HepG2 (cell line): ENCODE data around the gene WDR43. TPM values are rescaled to one million over a fixed set of nuclear protein-coding genes. Genes with fewer than 3 reads are reported as not detected.

ENCODE experiments used
- CHD4 ChIP-seq: fragments of 200-600 bp; sonication (generic); IDR thresholded peaks from 2 replicates; pipeline ENCODE4 v1.7.0; 2017; ENCODE audit warnings: mild to moderate bottlenecking, low read length, borderline replicate concordance
- E2F1 ChIP-seq: sonication (generic); formaldehyde crosslinking; IDR thresholded peaks from 2 replicates; pipeline ENCODE4 v1.5.0; 2020; ENCODE audit warnings: missing genetic modification reagents
- EP300 ChIP-seq, 3 experiments: sonication (generic) in 1 of 3; formaldehyde crosslinking in 1 of 3; IDR thresholded peaks; 2 replicates each; pipeline versions ENCODE4 v1.5.1 to v1.6.1; 2011 to 2020; ENCODE audit warnings: low read depth in 2 of 3, low read length in 2 of 3, borderline replicate concordance in 1 of 3, improper control_type of control experiment in 1 of 3, mild to moderate bottlenecking in 1 of 3, missing genetic modification reagents in 1 of 3, moderate library complexity in 1 of 3
- ESRRA ChIP-seq: sonication (generic); formaldehyde crosslinking; IDR thresholded peaks from 2 replicates; pipeline ENCODE4 v1.5.1; 2020; ENCODE audit warnings: mild to moderate bottlenecking, low read depth, missing genetic modification reagents
- MAZ ChIP-seq, 2 experiments: sonication (generic) in 1 of 2; formaldehyde crosslinking in 1 of 2; IDR thresholded peaks; 2 replicates each; pipeline versions ENCODE4 v1.5.0 to v1.6.1; 2012 to 2020; ENCODE audit warnings: low read depth in 2 of 2, mild to moderate bottlenecking in 2 of 2, borderline replicate concordance in 1 of 2, improper control_type of control experiment in 1 of 2, low read length in 1 of 2, missing genetic modification reagents in 1 of 2, moderate library complexity in 1 of 2
- MTF1 ChIP-seq: sonication (generic); formaldehyde crosslinking; IDR thresholded peaks from 2 replicates; pipeline ENCODE4 v1.5.0; 2020; ENCODE audit warnings: missing genetic modification reagents
- ZFYVE20 ChIP-seq: sonication (generic); formaldehyde crosslinking; IDR thresholded peaks from 2 replicates; pipeline ENCODE4 v1.8.0; 2023; ENCODE audit warnings: low read depth, mild to moderate bottlenecking, moderate library complexity, missing genetic modification reagents, borderline replicate concordance
- ZNF7 ChIP-seq: IDR thresholded peaks from 2 replicates; pipeline ENCODE4 v1.6.1; 2016; ENCODE audit warnings: missing biosample characterization, missing genetic modification reagents
- ZNF839 ChIP-seq: sonication (generic); formaldehyde crosslinking; IDR thresholded peaks from 2 replicates; pipeline ENCODE4 v1.4.0; 2020; ENCODE audit warnings: missing genetic modification reagents, mild to moderate bottlenecking, borderline replicate concordance
- polyA plus RNA-seq, 8 experiments: library from polyadenylated mRNA; depleted of rRNA in 3 of 8; stranded (reverse) in 7 of 8; unstranded in 1 of 8; fragments of >200 nt; fragmentation: Illumina TruSeq in 4 of 8; extraction: Trizol in 4 of 8; gene quantifications; 2 replicates each; pipeline versions ENCODE4 v1.2.1 to v1.2.3, GENCODE V29; 2011 to 2016; ENCODE audit warnings: low read depth in 4 of 8, missing spikeins in 1 of 8, mixed read lengths in 1 of 8; ENCODE audit not compliant: insufficient read depth in 1 of 8
- total RNA-seq, 5 experiments: library from RNA; depleted of rRNA; stranded (reverse); fragments of >200 nt; fragmentation: Illumina TruSeq; extraction: Trizol; gene quantifications; 2 replicates each; pipeline ENCODE4 v1.2.3, GENCODE V29; 2016; ENCODE audit warnings: low read depth in 1 of 5
- TF ChIP-seq, protein P1 (sequence below): sonication (generic); formaldehyde crosslinking; conservative IDR thresholded peaks from 2 replicates; pipeline ENCODE4 v1.8.1; 2023; ENCODE audit warnings: missing genetic modification reagents

WDR43 gene
- total and polyA plus RNA-seq, 2 of the 13 experiments (the other 11 are each of a cell fraction or from before 2014, with no cell fraction given) = 121 to 167 TPM

GRCh38 chr2:28980368-28981015, 86.0 kb downstream of the WDR43 start (continued):
- no peak for TF ChIP-seq E2F1
- TF ChIP-seq ESRRA = no peak
- no peak for TF ChIP-seq ZNF7 (CRISPR knock-in tag)
- TF ChIP-seq ZFYVE20 (CRISPR knock-in tag) = no peak
- peak; percentile 68; the same call in 1 of the 2 replicates for TF ChIP-seq CHD4
- TF ChIP-seq EP300 (IDR thresholded peaks at IDR 0.05; ENCODE audit: low read depth in 2 of 2, low read length in 2 of 2) = no peak
- TF ChIP-seq EP300 (CRISPR knock-in tag; IDR thresholded peaks at IDR 0.05; ENCODE audit: borderline replicate concordance) = no peak
- TF ChIP-seq MAZ (IDR thresholded peaks at IDR 0.05; ENCODE audit: borderline replicate concordance, low read depth, low read length) = no peak
- no peak for TF ChIP-seq MAZ (CRISPR knock-in tag; IDR thresholded peaks at IDR 0.05; ENCODE audit: low read depth)
- TF ChIP-seq MTF1 (CRISPR knock-in tag) = no peak
- TF ChIP-seq, protein P1, sequence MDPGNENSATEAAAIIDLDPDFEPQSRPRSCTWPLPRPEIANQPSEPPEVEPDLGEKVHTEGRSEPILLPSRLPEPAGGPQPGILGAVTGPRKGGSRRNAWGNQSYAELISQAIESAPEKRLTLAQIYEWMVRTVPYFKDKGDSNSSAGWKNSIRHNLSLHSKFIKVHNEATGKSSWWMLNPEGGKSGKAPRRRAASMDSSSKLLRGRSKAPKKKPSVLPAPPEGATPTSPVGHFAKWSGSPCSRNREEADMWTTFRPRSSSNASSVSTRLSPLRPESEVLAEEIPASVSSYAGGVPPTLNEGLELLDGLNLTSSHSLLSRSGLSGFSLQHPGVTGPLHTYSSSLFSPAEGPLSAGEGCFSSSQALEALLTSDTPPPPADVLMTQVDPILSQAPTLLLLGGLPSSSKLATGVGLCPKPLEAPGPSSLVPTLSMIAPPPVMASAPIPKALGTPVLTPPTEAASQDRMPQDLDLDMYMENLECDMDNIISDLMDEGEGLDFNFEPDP = no peak
- no peak for TF ChIP-seq ZNF839
